GM21576 (cell line): ENCODE results near the gene NSG1.

ENCODE experiments used
- ATAC-seq: cut with Tn5 transposase; IDR thresholded peaks from one replicate; pipeline ENCODE4 v1.9.1; 2021; ENCODE audit warnings: mild to moderate bottlenecking, moderate library complexity; ENCODE audit not compliant: unreplicated experiment

NSG1 gene

GRCh38 chr4:4368809-4369580, 17.9 kb upstream of the NSG1 start:
- ATAC-seq = no peak

GRCh38 chr4:4374388-4375098, 12.4 kb upstream of the NSG1 start:
- ATAC-seq = no peak

- ATAC-seq = no peak
Observed at GRCh38 chr4:4376074-4376473, 10.8 kb upstream of the NSG1 start.

GRCh38 chr4:4377191-4377590, 9.7 kb upstream of the NSG1 start:
- no peak for ATAC-seq

- ATAC-seq = no peak
Observed at GRCh38 chr4:4377732-4378460, 9.0 kb upstream of the NSG1 start.

GRCh38 chr4:4379540-4380087, 7.3 kb upstream of the NSG1 start:
- ATAC-seq = no peak

- ATAC-seq = no peak
Observed at GRCh38 chr4:4383085-4383484, 3.8 kb upstream of the NSG1 start.

GRCh38 chr4:4384837-4385236, 2.1 kb upstream of the NSG1 start:
- ATAC-seq = no peak

- ATAC-seq = no peak
Observed at GRCh38 chr4:4385729-4386295, 1.1 kb upstream of the NSG1 start.

- no peak for ATAC-seq
Observed at GRCh38 chr4:4386296-4386735, 586 bp upstream of the NSG1 start.

GRCh38 chr4:4387531-4388310, 819 bp downstream of the NSG1 start:
- no peak for ATAC-seq

GRCh38 chr4:4388311-4388790, 1.4 kb downstream of the NSG1 start:
- ATAC-seq = no peak

GRCh38 chr4:4388836-4389575, 2.1 kb downstream of the NSG1 start:
- no peak for ATAC-seq

- no peak for ATAC-seq
Observed at GRCh38 chr4:4390046-4390445, 3.1 kb downstream of the NSG1 start.

- no peak for ATAC-seq
Observed at GRCh38 chr4:4390515-4391240, 3.8 kb downstream of the NSG1 start.

GRCh38 chr4:4391866-4392265, 5.0 kb downstream of the NSG1 start:
- ATAC-seq = no peak

GRCh38 chr4:4392501-4393183, 5.7 kb downstream of the NSG1 start:
- ATAC-seq = no peak

- ATAC-seq = no peak
Observed at GRCh38 chr4:4394644-4395043, 7.7 kb downstream of the NSG1 start.
